ENCODE measurements around the gene TTC39A.

DNA sequence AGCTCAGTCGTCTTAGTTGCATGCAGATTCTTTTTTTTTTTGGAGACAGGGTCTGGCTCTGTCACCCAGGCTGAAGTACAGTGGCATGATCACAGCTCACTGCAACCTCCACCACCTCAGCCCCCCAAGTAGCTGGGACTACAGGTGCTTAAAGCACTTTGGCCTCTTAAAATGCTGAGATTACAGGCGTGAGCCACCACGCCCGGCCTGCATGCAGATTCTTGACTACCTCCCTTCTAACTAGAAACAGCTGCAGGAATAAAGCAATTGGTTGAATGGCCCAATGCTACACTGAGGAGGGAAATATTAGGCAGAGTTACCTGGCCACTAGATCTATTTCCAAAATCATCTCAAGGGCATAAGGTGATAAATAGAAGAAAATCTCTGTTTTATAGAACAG, 29.5 kb upstream of the TTC39A start:
- no peak for TF ChIP-seq POLR2A (IDR thresholded peaks at IDR 0.05)
- no peak for TF ChIP-seq CTCF (IDR thresholded peaks at IDR 0.05)
